Measurements from ENCODE around the gene DNAJB2. TPM values are rescaled to one million over a fixed set of nuclear protein-coding genes. Genes with fewer than 3 reads are reported as not detected.

The DNAJB2 gene
- total RNA-seq, 4 donors from 2014 or later, result 91.2 to 138 (median 107) TPM

DNA sequence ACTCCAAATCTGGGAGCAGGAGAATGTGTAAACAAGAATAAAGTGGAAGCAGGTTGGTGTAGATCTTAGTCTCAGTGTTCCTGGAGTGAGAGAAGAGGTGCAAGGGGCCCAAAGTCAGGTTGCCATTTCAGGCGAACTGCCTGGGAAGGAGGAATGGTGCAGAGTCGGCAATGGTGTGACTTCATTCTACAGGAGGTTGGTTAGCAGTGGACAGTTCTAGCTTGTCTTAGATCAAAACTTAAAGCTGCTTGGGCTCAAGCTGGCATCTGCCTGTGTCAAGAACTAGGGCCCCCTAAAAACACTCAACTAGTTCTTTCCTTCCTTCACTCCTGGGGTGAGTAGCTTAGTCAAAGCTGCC lies 30.3 kb upstream of the DNAJB2 start:
- H3K4me3 ChIP-seq, result peak overlapping the region; percentile 17
- H3K27ac ChIP-seq, result peak overlapping the region; percentile 86
- TF ChIP-seq CTCF (IDR thresholded peaks at IDR 0.05) (no peak), POLR2A (IDR thresholded peaks at IDR 0.05) (no peak), POLR2AphosphoS5 (IDR thresholded peaks at IDR 0.05) (no peak), EP300 (IDR thresholded peaks at IDR 0.05) (no peak)
- H3K4me1 ChIP-seq, result peaks cover 89% of the 10 kb centered on the region
- no peaks in the 10 kb centered on the region for H3K27me3 ChIP-seq
- H3K36me3 ChIP-seq, result peaks cover 20% of the 10 kb centered on the region
- no peak for DNase-seq (ENCODE audit: low spot score in 2 of 2)
- 41% methylated on average over 2 of the region's 2 CpGs for WGBS
- H3K9me3 ChIP-seq, result no peaks in the 10 kb centered on the region

DNA sequence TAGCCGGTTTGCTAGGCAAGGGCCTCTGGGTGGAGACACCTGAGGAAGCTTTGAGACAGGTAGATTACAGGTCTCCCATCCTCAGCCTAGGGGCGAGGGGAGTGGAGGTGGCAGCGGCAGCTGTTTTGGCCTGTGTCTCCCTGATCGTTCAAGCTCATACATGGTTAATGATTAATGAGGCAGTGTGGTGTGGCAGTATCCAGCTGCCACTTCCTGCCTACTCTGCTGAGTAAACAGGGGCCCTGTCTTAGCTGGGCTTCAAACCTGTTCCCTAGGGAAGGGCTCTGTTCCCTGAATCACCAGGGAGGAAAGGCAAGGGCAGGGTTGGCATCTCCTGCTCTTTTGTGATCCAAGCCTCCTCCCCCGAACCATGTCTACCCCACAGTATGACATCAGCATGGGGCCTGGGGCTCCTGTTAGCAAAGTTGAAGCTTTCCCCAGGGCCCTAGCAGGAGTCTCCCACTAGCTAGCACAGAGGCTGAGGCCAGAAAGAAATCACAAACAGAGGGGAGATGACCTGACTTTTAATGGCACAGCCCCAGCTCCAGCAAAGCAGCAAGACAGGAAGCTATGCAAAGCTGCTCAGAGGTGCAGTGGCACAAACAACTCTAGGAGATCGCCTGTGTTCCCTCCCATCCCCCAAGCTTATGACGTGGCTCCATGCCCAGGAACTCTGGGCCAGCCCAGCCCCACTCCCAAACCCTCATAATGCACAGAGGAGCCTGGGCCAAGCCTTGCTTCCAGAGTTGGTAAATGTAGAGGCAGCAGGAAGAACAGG lies 29.8 kb upstream of the DNAJB2 start:
- no peaks in the 10 kb centered on the region for H3K27me3 ChIP-seq
- peak overlapping the region; percentile 23 for H3K4me3 ChIP-seq
- H3K36me3 ChIP-seq, result peaks cover 20% of the 10 kb centered on the region
- no peaks in the 10 kb centered on the region for H3K9me3 ChIP-seq
- peak; percentile 87 to 89 for DNase-seq (ENCODE audit: low spot score in 2 of 2)
- H3K27ac ChIP-seq, result peak overlapping the region; percentile 86
- peak in 2 of 3 donors; percentile 15 to 74 for TF ChIP-seq POLR2AphosphoS5 (IDR thresholded peaks at IDR 0.05)
- no peak for TF ChIP-seq EP300 (IDR thresholded peaks at IDR 0.05)
- WGBS, result 14% methylated on average over 6 of the region's 7 CpGs
- H3K4me1 ChIP-seq, result peaks cover 92% of the 10 kb centered on the region

DNA sequence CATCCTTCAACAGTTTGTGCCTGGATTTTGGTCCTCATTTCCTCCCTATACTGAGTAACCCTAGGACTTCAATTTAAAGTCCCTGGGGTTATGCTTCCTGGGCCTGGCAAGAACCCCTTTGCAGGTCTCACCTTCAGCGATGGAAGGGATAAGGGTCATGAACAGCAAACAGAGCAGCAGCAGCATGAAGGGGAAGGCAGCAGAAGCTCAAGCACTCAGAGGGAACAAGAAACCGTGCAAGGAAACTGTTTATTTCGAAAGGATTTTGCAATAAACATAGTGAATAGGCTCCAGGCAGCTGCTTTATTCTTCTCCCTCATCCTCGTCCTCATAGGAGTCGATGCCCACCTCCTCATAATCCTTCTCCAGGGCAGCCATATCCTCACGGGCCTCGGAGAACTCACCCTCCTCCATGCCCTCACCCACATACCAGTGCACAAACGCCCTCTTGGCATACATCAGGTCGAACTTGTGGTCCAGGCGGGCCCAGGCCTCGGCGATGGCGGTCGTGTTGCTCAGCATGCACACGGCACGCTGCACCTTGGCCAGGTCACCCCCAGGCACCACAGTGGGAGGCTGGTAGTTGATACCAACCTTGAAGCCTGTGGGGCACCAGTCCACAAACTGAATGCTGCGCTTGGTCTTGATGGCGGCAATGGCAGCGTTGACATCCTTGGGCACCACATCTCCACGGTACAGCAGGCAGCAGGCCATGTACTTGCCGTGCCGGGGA lies 29.0 kb upstream of the DNAJB2 start:
- Histone ChIP-seq H3K9me3 (no peaks in the 10 kb centered on the region), H3K4me3 (peak overlapping the region; percentile 23), H3K4me1 (peaks cover 93% of the 10 kb centered on the region), H3K36me3 (peaks cover 20% of the 10 kb centered on the region), H3K27ac (peak overlapping the region; percentile 86), H3K27me3 (no peaks in the 10 kb centered on the region)
- TF ChIP-seq EP300 (IDR thresholded peaks at IDR 0.05), result no peak
- TF ChIP-seq CTCF (IDR thresholded peaks at IDR 0.05), result no peak
- no peak for TF ChIP-seq POLR2AphosphoS5 (IDR thresholded peaks at IDR 0.05)
- TF ChIP-seq POLR2A (IDR thresholded peaks at IDR 0.05), result no peak
- 56% methylated on average over 17 of the region's 22 CpGs for WGBS
- DNase-seq (ENCODE audit: low spot score in 2 of 2), result no peak

- Histone ChIP-seq H3K4me3 (peak overlapping the region; percentile 66), H3K9me3 (no peaks in the 10 kb centered on the region), H3K4me1 (peaks cover 83% of the 10 kb centered on the region), H3K27me3 (no peaks in the 10 kb centered on the region), H3K27ac (peak overlapping the region; percentile 83), H3K36me3 (peaks cover 20% of the 10 kb centered on the region)
- no peak for DNase-seq (ENCODE audit: low spot score in 2 of 2)
- WGBS, result 66% methylated on average over 6 of the region's 6 CpGs
- no peak for TF ChIP-seq POLR2AphosphoS5 (IDR thresholded peaks at IDR 0.05)
- no peak for TF ChIP-seq POLR2A (IDR thresholded peaks at IDR 0.05)
- TF ChIP-seq EP300 (IDR thresholded peaks at IDR 0.05), result no peak
- no peak for TF ChIP-seq CTCF (IDR thresholded peaks at IDR 0.05)
Measured at GRCh38 chr2:219251656-219252055, 27.5 kb upstream of the DNAJB2 start.

DNA sequence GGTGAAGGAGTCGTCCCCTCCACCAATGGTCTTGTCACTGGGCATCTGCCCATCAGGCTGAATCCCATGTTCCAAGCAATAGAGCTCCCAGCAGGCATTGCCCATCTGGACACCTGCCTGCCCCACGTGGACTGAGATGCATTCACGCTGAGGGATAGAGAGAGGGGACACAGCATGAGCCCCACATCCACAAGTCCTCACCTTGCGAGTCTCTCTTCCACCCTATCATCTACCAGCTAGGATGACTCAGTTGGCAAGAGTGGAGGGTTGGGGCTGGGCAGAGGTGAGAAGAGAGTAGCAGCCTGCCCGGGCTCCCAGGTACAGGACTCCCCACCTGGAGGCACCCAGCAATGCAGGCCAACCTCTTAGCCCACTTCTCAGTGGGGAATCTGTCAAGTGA lies 27.1 kb upstream of the DNAJB2 start:
- TF ChIP-seq CTCF (IDR thresholded peaks at IDR 0.05) (no peak), POLR2A (IDR thresholded peaks at IDR 0.05) (no peak), EP300 (IDR thresholded peaks at IDR 0.05) (no peak), POLR2AphosphoS5 (IDR thresholded peaks at IDR 0.05) (no peak)
- no peaks in the 10 kb centered on the region for H3K27me3 ChIP-seq
- H3K27ac ChIP-seq, result peak overlapping the region; percentile 83
- 49% methylated on average over 4 of the region's 5 CpGs for WGBS
- H3K36me3 ChIP-seq, result peaks cover 20% of the 10 kb centered on the region
- peak overlapping the region; percentile 66 for H3K4me3 ChIP-seq
- no peak for DNase-seq (ENCODE audit: low spot score in 2 of 2)
- H3K4me1 ChIP-seq, result peaks cover 79% of the 10 kb centered on the region
- H3K9me3 ChIP-seq, result no peaks in the 10 kb centered on the region

All from suprapubic skin (tissue), 4 donors.